Panc1 (cell line): ENCODE measurements around the gene AP4E1. TPM values are rescaled to one million over a fixed set of nuclear protein-coding genes. Genes with fewer than 3 reads are reported as not detected.
"Not testable (repeated sequence)": the region's sequence is repeated elsewhere in the genome, so short reads cannot be mapped to it uniquely, and the experiment has no call there.

Experiments
- ATAC-seq: fragments of 200-7000 bp; cut with Tn5 transposase; 2 replicates; pipeline ENCODE4 v1.9.1; 2020; ENCODE audit warnings: mild to moderate bottlenecking, moderate library complexity
- BruUV-seq: library from RNA; stranded (reverse); fragments of 400-500 nt; replicated peaks from 2 replicates; lab custom pipeline; 2021; lab: Mats Ljungman, UMichigan
- CTCF ChIA-PET: fragments of 300-600 bp; sonication (Branson Sonifier 250); formaldehyde crosslinking; loops from one replicate; lab custom pipeline; 2022; ENCODE audit warnings: antibody characterized with exemption; lab: Charles Lee
- POLR2A ChIA-PET: fragments of 300-600 bp; sonication (Branson Sonifier 250); formaldehyde crosslinking; loops from one replicate; lab custom pipeline; 2022; ENCODE audit warnings: antibody characterized with exemption; lab: Charles Lee
- DNase-seq: peaks from one replicate; pipeline ENCODE4 v3.0.0-alpha.2; 2010; ENCODE audit warnings: low read depth, low spot score
- H3K27ac ChIP-seq: 2 replicates; pipeline ENCODE4 v1.5.1; 2011; ENCODE audit warnings: mild to moderate bottlenecking, low read length, inconsistent platforms
- H3K27me3 ChIP-seq: fragments of 200-500 bp; sonication (Bioruptor generic); 2 replicates; pipeline ENCODE4 v1.6.0; 2014; ENCODE audit warnings: low read length, inconsistent platforms; ENCODE audit not compliant: control insufficient read depth, insufficient read depth
- H3K36me3 ChIP-seq: fragments of 200-500 bp; sonication (Bioruptor generic); 2 replicates; pipeline ENCODE4 v1.5.1; 2014; ENCODE audit warnings: inconsistent platforms, mild to moderate bottlenecking, low read length, moderate library complexity; ENCODE audit not compliant: control insufficient read depth, insufficient read depth
- H3K4me1 ChIP-seq: 2 replicates; pipeline ENCODE4 v1.5.1; 2011; ENCODE audit warnings: inconsistent platforms, mild to moderate bottlenecking, low read length, moderate library complexity; ENCODE audit not compliant: control insufficient read depth, insufficient read depth
- H3K4me3 ChIP-seq, 2 experiments: 2 replicates each; pipeline ENCODE4 v1.5.1; 2011 to 2012; ENCODE audit warnings: low read depth in 2 of 2, low read length in 2 of 2, mild to moderate bottlenecking in 2 of 2, inconsistent platforms in 1 of 2, moderate library complexity in 1 of 2
- H3K9me3 ChIP-seq: fragments of 200-500 bp; sonication (Bioruptor generic); 2 replicates; pipeline ENCODE4 v1.5.1; 2014; ENCODE audit warnings: low read depth, mild to moderate bottlenecking, inconsistent platforms, low read length, moderate library complexity; ENCODE audit not compliant: control insufficient read depth, insufficient read depth
- POLR2AphosphoS5 ChIP-seq: IDR thresholded peaks from 2 replicates; pipeline ENCODE4 v1.6.1; 2012; ENCODE audit warnings: mild to moderate bottlenecking, low read depth, low read length, moderate library complexity
- SIN3A ChIP-seq: IDR thresholded peaks from 2 replicates; pipeline ENCODE4 v1.6.1; 2012; ENCODE audit warnings: low read depth, mild to moderate bottlenecking, low read length, moderate library complexity, borderline replicate concordance; ENCODE audit not compliant: insufficient read depth
- TCF7L2 ChIP-seq: IDR thresholded peaks from 2 replicates; pipeline ENCODE4 v1.6.1; 2011; ENCODE audit warnings: mild to moderate bottlenecking, low read depth, low read length, inconsistent platforms
- in situ Hi-C: cut with HindIII; loops from 2 replicates; pipeline ENCODE4 v1.10.0; 2016; ENCODE audit warnings: low sequenced_read_pairs, low pct_unique_long_range_greater_than_20kb
- intact Hi-C: fragments of 100-400 bp; cut with micrococcal nuclease; formaldehyde crosslinking; loops from one replicate; pipeline ENCODE4 v1.10.0; 2022; ENCODE audit not compliant: unreplicated experiment
- total RNA-seq: library from RNA; stranded (reverse); gene quantifications from one replicate; pipeline ENCODE4 v1.2.1, GENCODE V29; 2021; ENCODE audit not compliant: unreplicated experiment
- TF ChIP-seq, protein P1 (sequence below): fragments of 450-650 bp; IDR thresholded peaks from 2 replicates; pipeline ENCODE4 v1.5.1; 2017; ENCODE audit warnings: mild to moderate bottlenecking
- TF ChIP-seq, protein P2 (sequence below), 2 experiments: IDR thresholded peaks; 2 replicates each; pipeline ENCODE4 v1.6.1; 2011 to 2012; ENCODE audit warnings: low read depth in 2 of 2, control low read depth in 1 of 2, low read length in 1 of 2, mild to moderate bottlenecking in 1 of 2, moderate library complexity in 1 of 2; ENCODE audit not compliant: insufficient read depth in 1 of 2

The AP4E1 gene
- total RNA-seq, 1 experiment from 2014 or later, result 13.6 TPM

DNA sequence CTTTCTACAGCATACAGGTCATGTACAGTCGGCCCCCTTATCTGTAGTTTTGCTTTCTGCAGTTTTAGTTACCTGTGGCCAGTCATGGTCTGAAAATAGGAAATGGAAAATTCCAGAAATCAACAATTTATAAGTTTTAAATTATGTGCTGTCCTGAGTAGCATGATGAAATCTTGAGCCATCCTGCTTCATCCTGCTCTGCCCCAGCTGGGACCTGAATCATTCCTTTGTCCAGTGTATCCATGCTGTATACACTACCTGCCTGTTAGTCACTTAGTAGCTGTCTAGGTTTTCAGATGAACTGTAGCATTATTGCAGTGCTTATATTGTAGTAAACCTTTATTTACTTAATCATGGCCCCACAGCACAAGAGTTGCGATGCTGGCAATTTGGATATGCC lies 44.8 kb downstream of the AP4E1 start:
- DNase-seq (no peak), ATAC-seq (no peak)
- Histone ChIP-seq H3K9me3 (no peaks in the 10 kb centered on the region), H3K27me3 (no peaks in the 10 kb centered on the region), H3K4me3 (no peak overlapping the region), H3K27ac (no peak overlapping the region), H3K4me1 (no peaks in the 10 kb centered on the region), H3K36me3 (no peaks in the 10 kb centered on the region)
- POLR2A ChIA-PET, result no interaction called here
- TF ChIP-seq TCF7L2, result no peak
- TF ChIP-seq, protein P1, sequence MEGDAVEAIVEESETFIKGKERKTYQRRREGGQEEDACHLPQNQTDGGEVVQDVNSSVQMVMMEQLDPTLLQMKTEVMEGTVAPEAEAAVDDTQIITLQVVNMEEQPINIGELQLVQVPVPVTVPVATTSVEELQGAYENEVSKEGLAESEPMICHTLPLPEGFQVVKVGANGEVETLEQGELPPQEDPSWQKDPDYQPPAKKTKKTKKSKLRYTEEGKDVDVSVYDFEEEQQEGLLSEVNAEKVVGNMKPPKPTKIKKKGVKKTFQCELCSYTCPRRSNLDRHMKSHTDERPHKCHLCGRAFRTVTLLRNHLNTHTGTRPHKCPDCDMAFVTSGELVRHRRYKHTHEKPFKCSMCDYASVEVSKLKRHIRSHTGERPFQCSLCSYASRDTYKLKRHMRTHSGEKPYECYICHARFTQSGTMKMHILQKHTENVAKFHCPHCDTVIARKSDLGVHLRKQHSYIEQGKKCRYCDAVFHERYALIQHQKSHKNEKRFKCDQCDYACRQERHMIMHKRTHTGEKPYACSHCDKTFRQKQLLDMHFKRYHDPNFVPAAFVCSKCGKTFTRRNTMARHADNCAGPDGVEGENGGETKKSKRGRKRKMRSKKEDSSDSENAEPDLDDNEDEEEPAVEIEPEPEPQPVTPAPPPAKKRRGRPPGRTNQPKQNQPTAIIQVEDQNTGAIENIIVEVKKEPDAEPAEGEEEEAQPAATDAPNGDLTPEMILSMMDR, result no peak
- no peak for TF ChIP-seq POLR2AphosphoS5
- TF ChIP-seq, protein P2, sequence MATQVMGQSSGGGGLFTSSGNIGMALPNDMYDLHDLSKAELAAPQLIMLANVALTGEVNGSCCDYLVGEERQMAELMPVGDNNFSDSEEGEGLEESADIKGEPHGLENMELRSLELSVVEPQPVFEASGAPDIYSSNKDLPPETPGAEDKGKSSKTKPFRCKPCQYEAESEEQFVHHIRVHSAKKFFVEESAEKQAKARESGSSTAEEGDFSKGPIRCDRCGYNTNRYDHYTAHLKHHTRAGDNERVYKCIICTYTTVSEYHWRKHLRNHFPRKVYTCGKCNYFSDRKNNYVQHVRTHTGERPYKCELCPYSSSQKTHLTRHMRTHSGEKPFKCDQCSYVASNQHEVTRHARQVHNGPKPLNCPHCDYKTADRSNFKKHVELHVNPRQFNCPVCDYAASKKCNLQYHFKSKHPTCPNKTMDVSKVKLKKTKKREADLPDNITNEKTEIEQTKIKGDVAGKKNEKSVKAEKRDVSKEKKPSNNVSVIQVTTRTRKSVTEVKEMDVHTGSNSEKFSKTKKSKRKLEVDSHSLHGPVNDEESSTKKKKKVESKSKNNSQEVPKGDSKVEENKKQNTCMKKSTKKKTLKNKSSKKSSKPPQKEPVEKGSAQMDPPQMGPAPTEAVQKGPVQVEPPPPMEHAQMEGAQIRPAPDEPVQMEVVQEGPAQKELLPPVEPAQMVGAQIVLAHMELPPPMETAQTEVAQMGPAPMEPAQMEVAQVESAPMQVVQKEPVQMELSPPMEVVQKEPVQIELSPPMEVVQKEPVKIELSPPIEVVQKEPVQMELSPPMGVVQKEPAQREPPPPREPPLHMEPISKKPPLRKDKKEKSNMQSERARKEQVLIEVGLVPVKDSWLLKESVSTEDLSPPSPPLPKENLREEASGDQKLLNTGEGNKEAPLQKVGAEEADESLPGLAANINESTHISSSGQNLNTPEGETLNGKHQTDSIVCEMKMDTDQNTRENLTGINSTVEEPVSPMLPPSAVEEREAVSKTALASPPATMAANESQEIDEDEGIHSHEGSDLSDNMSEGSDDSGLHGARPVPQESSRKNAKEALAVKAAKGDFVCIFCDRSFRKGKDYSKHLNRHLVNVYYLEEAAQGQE (IDR thresholded peaks at IDR 0.05; ENCODE audit: insufficient read depth in 1 of 2, low read depth in 2 of 2, low read length in 1 of 2), result no peak
- TF ChIP-seq SIN3A, result no peak
- no TSS peak for BruUV-seq
- CTCF ChIA-PET, result no interaction called here
- intact Hi-C loops, result no loop called here
- in situ Hi-C loops, result no loop called here

DNA sequence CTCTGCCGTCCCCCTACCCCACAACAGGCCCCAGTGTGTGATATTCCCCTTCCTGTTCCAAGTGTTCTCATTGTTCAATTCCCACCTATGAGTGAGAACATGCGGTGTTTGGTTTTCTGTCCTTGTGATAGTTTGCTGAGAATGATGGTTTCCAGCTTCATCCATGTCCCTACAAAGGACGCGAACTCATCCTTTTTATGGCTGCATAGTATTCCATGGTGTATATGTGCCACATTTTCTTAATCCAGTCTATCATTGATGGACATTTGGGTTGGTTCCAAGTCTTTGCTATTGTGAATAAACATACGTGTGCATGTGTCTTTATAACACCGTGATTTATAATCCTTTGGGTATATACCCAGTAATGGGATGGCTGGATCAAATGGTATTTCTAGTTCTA lies 46.4 kb downstream of the AP4E1 start:
- POLR2A ChIA-PET, H3K4me3 ChIP-seq, H3K27me3 ChIP-seq, BruUV-seq, H3K27ac ChIP-seq, DNase-seq, in situ Hi-C loops, intact Hi-C loops, H3K36me3 ChIP-seq, CTCF ChIA-PET, H3K9me3 ChIP-seq, H3K4me1 ChIP-seq, ATAC-seq: not testable (repeated sequence)

DNA sequence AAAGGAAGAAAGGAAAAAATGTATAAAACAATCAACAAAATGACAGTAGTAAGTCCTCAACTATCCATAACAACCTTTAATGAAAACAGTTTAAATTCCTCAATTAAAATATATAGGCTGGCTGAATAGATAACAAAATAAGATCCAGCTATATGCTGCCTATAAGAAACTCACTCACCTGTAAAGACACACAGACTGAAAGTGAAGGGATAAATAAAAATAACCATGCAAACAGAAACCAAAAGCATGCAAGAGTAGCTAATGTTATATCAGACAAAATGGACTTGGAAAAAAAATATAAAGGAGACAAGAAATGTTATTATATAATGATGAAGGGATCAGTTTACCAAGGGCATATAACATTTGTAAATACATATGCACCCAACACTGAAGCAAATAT lies 51.2 kb downstream of the AP4E1 start:
- no TSS peak for BruUV-seq
- peaks cover 5% of the 10 kb centered on the region; the same call in 1 of the 2 replicates for H3K9me3 ChIP-seq
- in situ Hi-C loops, result no loop called here
- H3K36me3 ChIP-seq, result no peaks in the 10 kb centered on the region
- intact Hi-C loops, result no loop called here
- TF ChIP-seq, protein P1, result no peak
- TF ChIP-seq TCF7L2 (no peak), SIN3A (no peak), POLR2AphosphoS5 (no peak)
- TF ChIP-seq, protein P2 (IDR thresholded peaks at IDR 0.05; ENCODE audit: insufficient read depth in 1 of 2, low read depth in 2 of 2, low read length in 1 of 2), result no peak
- H3K4me3 ChIP-seq, result no peak overlapping the region
- ATAC-seq (no peak), DNase-seq (no peak)
- no peaks in the 10 kb centered on the region for H3K4me1 ChIP-seq
- POLR2A ChIA-PET, result no interaction called here
- H3K27me3 ChIP-seq, result no peaks in the 10 kb centered on the region
- H3K27ac ChIP-seq, result no peak overlapping the region
- CTCF ChIA-PET, result no interaction called here
